Panc1 (cell line): Measurements from ENCODE around the gene LYRM4. TPM values are rescaled to one million over a fixed set of nuclear protein-coding genes. Genes with fewer than 3 reads are reported as not detected.

ENCODE experiments used
- ATAC-seq: fragments of 200-7000 bp; cut with Tn5 transposase; 2 replicates; pipeline ENCODE4 v1.9.1; 2020; ENCODE audit warnings: mild to moderate bottlenecking, moderate library complexity
- BruUV-seq: library from RNA; stranded (reverse); fragments of 400-500 nt; replicated peaks from 2 replicates; lab custom pipeline; 2021; lab: Mats Ljungman, UMichigan
- CTCF ChIA-PET: fragments of 300-600 bp; sonication (Branson Sonifier 250); formaldehyde crosslinking; loops from one replicate; lab custom pipeline; 2022; ENCODE audit warnings: antibody characterized with exemption; lab: Charles Lee
- POLR2A ChIA-PET: fragments of 300-600 bp; sonication (Branson Sonifier 250); formaldehyde crosslinking; loops from one replicate; lab custom pipeline; 2022; ENCODE audit warnings: antibody characterized with exemption; lab: Charles Lee
- DNase-seq: peaks from one replicate; pipeline ENCODE4 v3.0.0-alpha.2; 2010; ENCODE audit warnings: low read depth, low spot score
- H3K27ac ChIP-seq: 2 replicates; pipeline ENCODE4 v1.5.1; 2011; ENCODE audit warnings: mild to moderate bottlenecking, low read length, inconsistent platforms
- H3K27me3 ChIP-seq: fragments of 200-500 bp; sonication (Bioruptor generic); 2 replicates; pipeline ENCODE4 v1.6.0; 2014; ENCODE audit warnings: low read length, inconsistent platforms; ENCODE audit not compliant: control insufficient read depth, insufficient read depth
- H3K36me3 ChIP-seq: fragments of 200-500 bp; sonication (Bioruptor generic); 2 replicates; pipeline ENCODE4 v1.5.1; 2014; ENCODE audit warnings: inconsistent platforms, mild to moderate bottlenecking, low read length, moderate library complexity; ENCODE audit not compliant: control insufficient read depth, insufficient read depth
- H3K4me1 ChIP-seq: 2 replicates; pipeline ENCODE4 v1.5.1; 2011; ENCODE audit warnings: inconsistent platforms, mild to moderate bottlenecking, low read length, moderate library complexity; ENCODE audit not compliant: control insufficient read depth, insufficient read depth
- H3K4me3 ChIP-seq, 2 experiments: 2 replicates each; pipeline ENCODE4 v1.5.1; 2011 to 2012; ENCODE audit warnings: low read depth in 2 of 2, low read length in 2 of 2, mild to moderate bottlenecking in 2 of 2, inconsistent platforms in 1 of 2, moderate library complexity in 1 of 2
- H3K9me3 ChIP-seq: fragments of 200-500 bp; sonication (Bioruptor generic); 2 replicates; pipeline ENCODE4 v1.5.1; 2014; ENCODE audit warnings: low read depth, mild to moderate bottlenecking, inconsistent platforms, low read length, moderate library complexity; ENCODE audit not compliant: control insufficient read depth, insufficient read depth
- CTCF ChIP-seq: fragments of 450-650 bp; IDR thresholded peaks from 2 replicates; pipeline ENCODE4 v1.5.1; 2017; ENCODE audit warnings: mild to moderate bottlenecking
- POLR2AphosphoS5 ChIP-seq: IDR thresholded peaks from 2 replicates; pipeline ENCODE4 v1.6.1; 2012; ENCODE audit warnings: mild to moderate bottlenecking, low read depth, low read length, moderate library complexity
- REST ChIP-seq, 2 experiments: IDR thresholded peaks; 2 replicates each; pipeline ENCODE4 v1.6.1; 2011 to 2012; ENCODE audit warnings: low read depth in 2 of 2, control low read depth in 1 of 2, low read length in 1 of 2, mild to moderate bottlenecking in 1 of 2, moderate library complexity in 1 of 2; ENCODE audit not compliant: insufficient read depth in 1 of 2
- SIN3A ChIP-seq: IDR thresholded peaks from 2 replicates; pipeline ENCODE4 v1.6.1; 2012; ENCODE audit warnings: low read depth, mild to moderate bottlenecking, low read length, moderate library complexity, borderline replicate concordance; ENCODE audit not compliant: insufficient read depth
- TCF7L2 ChIP-seq: IDR thresholded peaks from 2 replicates; pipeline ENCODE4 v1.6.1; 2011; ENCODE audit warnings: mild to moderate bottlenecking, low read depth, low read length, inconsistent platforms
- in situ Hi-C: cut with HindIII; loops from 2 replicates; pipeline ENCODE4 v1.10.0; 2016; ENCODE audit warnings: low sequenced_read_pairs, low pct_unique_long_range_greater_than_20kb
- intact Hi-C: fragments of 100-400 bp; cut with micrococcal nuclease; formaldehyde crosslinking; loops from one replicate; pipeline ENCODE4 v1.10.0; 2022; ENCODE audit not compliant: unreplicated experiment
- total RNA-seq: library from RNA; stranded (reverse); gene quantifications from one replicate; pipeline ENCODE4 v1.2.1, GENCODE V29; 2021; ENCODE audit not compliant: unreplicated experiment

Gene LYRM4
- total RNA-seq, 1 experiment from 2014 or later = 27.4 TPM

- no peaks in the 10 kb centered on the region for H3K36me3 ChIP-seq
- no peak overlapping the region for H3K27ac ChIP-seq
- ATAC-seq (no peak), DNase-seq (no peak)
- ChIA-PET CTCF (no interaction called here), POLR2A (no interaction called here)
- TF ChIP-seq TCF7L2 = no peak
- TF ChIP-seq CTCF = no peak
- no peak for TF ChIP-seq POLR2AphosphoS5
- TF ChIP-seq SIN3A = no peak
- TF ChIP-seq REST (IDR thresholded peaks at IDR 0.05; ENCODE audit: insufficient read depth in 1 of 2, low read depth in 2 of 2, low read length in 1 of 2) = no peak
- in situ Hi-C loops (no loop called here), intact Hi-C loops (no loop called here)
- H3K4me3 ChIP-seq = no peak overlapping the region
- BruUV-seq = no TSS peak
- H3K9me3 ChIP-seq = no peaks in the 10 kb centered on the region
- H3K4me1 ChIP-seq = no peaks in the 10 kb centered on the region
- H3K27me3 ChIP-seq = no peaks in the 10 kb centered on the region
These were observed 149.1 kb downstream of the LYRM4 start for GRCh38 chr6:5111626-5112025.

GRCh38 chr6:5110246-5110645, 150.5 kb downstream of the LYRM4 start:
- ChIA-PET POLR2A (no interaction called here), CTCF (no interaction called here)
- no peak for TF ChIP-seq SIN3A
- no peak for TF ChIP-seq TCF7L2
- TF ChIP-seq POLR2AphosphoS5 = no peak
- TF ChIP-seq REST (IDR thresholded peaks at IDR 0.05; ENCODE audit: insufficient read depth in 1 of 2, low read depth in 2 of 2, low read length in 1 of 2) = no peak
- TF ChIP-seq CTCF = no peak
- Histone ChIP-seq H3K9me3 (no peaks in the 10 kb centered on the region), H3K27me3 (no peaks in the 10 kb centered on the region), H3K36me3 (no peaks in the 10 kb centered on the region), H3K4me1 (no peaks in the 10 kb centered on the region), H3K27ac (no peak overlapping the region), H3K4me3 (no peak overlapping the region)
- in situ Hi-C loops (no loop called here), intact Hi-C loops (no loop called here)
- ATAC-seq = no peak
- no peak for DNase-seq
- BruUV-seq = no TSS peak
